ENCODE measurements around the gene ANO1.

DNA sequence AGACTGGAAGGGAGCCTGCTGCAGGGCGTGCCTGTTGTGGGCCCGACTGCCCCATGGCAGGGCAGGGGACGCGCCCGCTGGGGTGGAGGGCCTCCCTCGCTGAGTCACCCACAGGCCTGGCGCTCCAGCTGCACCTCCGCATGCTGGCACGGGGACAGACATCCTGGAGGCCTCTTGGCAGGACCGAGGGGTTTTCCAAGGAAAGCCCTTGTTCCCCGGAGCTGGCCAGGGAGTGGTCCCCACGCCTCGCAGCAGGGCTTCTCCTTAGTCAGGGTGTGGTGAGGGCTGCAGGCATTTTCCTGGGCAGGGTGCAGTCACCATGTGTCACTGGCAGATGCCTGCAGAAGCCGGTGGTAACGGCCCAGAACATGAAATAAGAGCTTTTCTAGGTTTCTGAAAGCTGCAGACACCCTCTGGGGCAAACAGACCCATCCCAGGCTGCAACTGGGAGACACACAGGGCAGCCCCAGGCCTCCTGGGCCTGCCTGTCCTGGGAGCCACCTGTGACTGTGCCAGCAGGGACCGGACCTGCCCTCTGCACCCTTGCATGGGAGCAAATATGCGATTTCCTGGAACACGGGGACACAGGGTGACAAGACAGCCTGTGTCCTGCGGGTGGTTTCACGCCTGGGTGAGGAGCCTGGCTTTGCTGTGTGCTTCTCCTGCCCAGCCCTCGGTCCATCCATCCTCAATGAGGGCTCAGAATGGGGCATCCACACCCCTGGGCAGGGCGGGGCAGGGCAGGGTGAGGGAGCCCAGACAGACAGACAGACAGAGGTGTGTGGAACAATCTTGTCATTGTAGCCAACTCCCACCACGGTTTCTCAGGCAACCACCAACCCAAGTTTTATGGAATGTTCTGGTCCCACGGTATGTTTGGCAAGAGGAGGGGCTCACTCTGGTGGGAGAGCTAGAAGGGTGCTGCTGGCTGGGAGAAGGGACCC lies 81.8 kb downstream of the ANO1 start:
- TF ChIP-seq POLR2AphosphoS5 (IDR thresholded peaks at IDR 0.05; ENCODE audit: low read depth, low read length) (peak; percentile 67), CBX3 (IDR thresholded peaks at IDR 0.05; ENCODE audit: low read depth) (peak; percentile 92), POLR2A (IDR thresholded peaks at IDR 0.05; ENCODE audit: borderline replicate concordance, extremely low read depth, insufficient read depth, insufficient read length) (no peak), EZH2 (IDR thresholded peaks at IDR 0.05) (no peak), EGR1 (IDR thresholded peaks at IDR 0.05; ENCODE audit: low read depth) (peak; percentile 68; the same call in 1 of the 2 replicates), EZH2phosphoT487 (IDR thresholded peaks at IDR 0.05; ENCODE audit: borderline replicate concordance) (no peak)
- TF ChIP-seq, protein P1, sequence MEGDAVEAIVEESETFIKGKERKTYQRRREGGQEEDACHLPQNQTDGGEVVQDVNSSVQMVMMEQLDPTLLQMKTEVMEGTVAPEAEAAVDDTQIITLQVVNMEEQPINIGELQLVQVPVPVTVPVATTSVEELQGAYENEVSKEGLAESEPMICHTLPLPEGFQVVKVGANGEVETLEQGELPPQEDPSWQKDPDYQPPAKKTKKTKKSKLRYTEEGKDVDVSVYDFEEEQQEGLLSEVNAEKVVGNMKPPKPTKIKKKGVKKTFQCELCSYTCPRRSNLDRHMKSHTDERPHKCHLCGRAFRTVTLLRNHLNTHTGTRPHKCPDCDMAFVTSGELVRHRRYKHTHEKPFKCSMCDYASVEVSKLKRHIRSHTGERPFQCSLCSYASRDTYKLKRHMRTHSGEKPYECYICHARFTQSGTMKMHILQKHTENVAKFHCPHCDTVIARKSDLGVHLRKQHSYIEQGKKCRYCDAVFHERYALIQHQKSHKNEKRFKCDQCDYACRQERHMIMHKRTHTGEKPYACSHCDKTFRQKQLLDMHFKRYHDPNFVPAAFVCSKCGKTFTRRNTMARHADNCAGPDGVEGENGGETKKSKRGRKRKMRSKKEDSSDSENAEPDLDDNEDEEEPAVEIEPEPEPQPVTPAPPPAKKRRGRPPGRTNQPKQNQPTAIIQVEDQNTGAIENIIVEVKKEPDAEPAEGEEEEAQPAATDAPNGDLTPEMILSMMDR (IDR thresholded peaks at IDR 0.05 in 2 of 3, conservative IDR thresholded peaks at IDR 0.05 in 1 of 3; ENCODE audit: borderline replicate concordance in 1 of 3, insufficient read depth in 1 of 3, low read depth in 2 of 3, low read length in 2 of 3): no peak
- TF ChIP-seq, protein P2, sequence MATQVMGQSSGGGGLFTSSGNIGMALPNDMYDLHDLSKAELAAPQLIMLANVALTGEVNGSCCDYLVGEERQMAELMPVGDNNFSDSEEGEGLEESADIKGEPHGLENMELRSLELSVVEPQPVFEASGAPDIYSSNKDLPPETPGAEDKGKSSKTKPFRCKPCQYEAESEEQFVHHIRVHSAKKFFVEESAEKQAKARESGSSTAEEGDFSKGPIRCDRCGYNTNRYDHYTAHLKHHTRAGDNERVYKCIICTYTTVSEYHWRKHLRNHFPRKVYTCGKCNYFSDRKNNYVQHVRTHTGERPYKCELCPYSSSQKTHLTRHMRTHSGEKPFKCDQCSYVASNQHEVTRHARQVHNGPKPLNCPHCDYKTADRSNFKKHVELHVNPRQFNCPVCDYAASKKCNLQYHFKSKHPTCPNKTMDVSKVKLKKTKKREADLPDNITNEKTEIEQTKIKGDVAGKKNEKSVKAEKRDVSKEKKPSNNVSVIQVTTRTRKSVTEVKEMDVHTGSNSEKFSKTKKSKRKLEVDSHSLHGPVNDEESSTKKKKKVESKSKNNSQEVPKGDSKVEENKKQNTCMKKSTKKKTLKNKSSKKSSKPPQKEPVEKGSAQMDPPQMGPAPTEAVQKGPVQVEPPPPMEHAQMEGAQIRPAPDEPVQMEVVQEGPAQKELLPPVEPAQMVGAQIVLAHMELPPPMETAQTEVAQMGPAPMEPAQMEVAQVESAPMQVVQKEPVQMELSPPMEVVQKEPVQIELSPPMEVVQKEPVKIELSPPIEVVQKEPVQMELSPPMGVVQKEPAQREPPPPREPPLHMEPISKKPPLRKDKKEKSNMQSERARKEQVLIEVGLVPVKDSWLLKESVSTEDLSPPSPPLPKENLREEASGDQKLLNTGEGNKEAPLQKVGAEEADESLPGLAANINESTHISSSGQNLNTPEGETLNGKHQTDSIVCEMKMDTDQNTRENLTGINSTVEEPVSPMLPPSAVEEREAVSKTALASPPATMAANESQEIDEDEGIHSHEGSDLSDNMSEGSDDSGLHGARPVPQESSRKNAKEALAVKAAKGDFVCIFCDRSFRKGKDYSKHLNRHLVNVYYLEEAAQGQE (IDR thresholded peaks at IDR 0.05; ENCODE audit: low read depth): no peak

Data from HCT116 (cell line).